ENCODE results near the gene TANC1. TPM values are rescaled to one million over a fixed set of nuclear protein-coding genes. Genes with fewer than 3 reads are reported as not detected.
A peak's percentile ranks its signal among the peaks of the same experiment; 100 is the strongest.

TANC1 gene
- total RNA-seq, 1 experiment from 2014 or later, result 2.5 TPM

- no peak overlapping the region for H3K18ac ChIP-seq (ENCODE audit: insufficient read length, low read depth, low read length)
- no peak overlapping the region for H2AFZ ChIP-seq (ENCODE audit: low read length)
- WGBS (ENCODE audit: extremely low coverage, insufficient read length, low lambda C conversion rate), result no CpG with 5 or more reads among the region's 3 CpGs
- no peak overlapping the region for H2BK15ac ChIP-seq (ENCODE audit: low read depth, low read length)
- no peaks in the 10 kb centered on the region for H3K4me1 ChIP-seq (ENCODE audit: insufficient read depth, low read length)
- no peaks in the 10 kb centered on the region for H3K9me3 ChIP-seq (ENCODE audit: control insufficient read depth, low read depth, low read length)
- peaks cover 19% of the 10 kb centered on the region for H3K23me2 ChIP-seq (ENCODE audit: insufficient read length, low read depth, low read length, poor library complexity, severe bottlenecking)
- Mint-ChIP-seq H3K36me3 (ENCODE audit: insufficient read depth in 1 of 3, low read depth in 3 of 3) (no peaks in the 10 kb centered on the region; a peak in 1 of 7 replicates), H3K4me3 (peak overlapping the region; percentile 79 to 93), H3K27ac (no peak overlapping the region), H3K27me3 (ENCODE audit: low read depth) (peaks cover 76% of the 10 kb centered on the region), H3K9me3 (no peaks in the 10 kb centered on the region), H3K4me1 (peaks cover 22 to 24% of the 10 kb centered on the region in 2 experiments)
- no peak overlapping the region for H2BK20ac ChIP-seq (ENCODE audit: low read depth, low read length, poor library complexity, severe bottlenecking)
- H3K4me2 ChIP-seq (ENCODE audit: insufficient read depth, insufficient read length, low read length), result peak overlapping the region; percentile 99
- H3K27ac ChIP-seq (ENCODE audit: insufficient read length, low read depth, low read length), result no peak overlapping the region
- H3K9ac ChIP-seq (ENCODE audit: extremely low read depth, insufficient read length, low read length), result no peak overlapping the region
- no peak overlapping the region for H2BK120ac ChIP-seq (ENCODE audit: low read depth, low read length, poor library complexity, severe bottlenecking)
- H3K56ac ChIP-seq (ENCODE audit: insufficient read length, low read depth, low read length), result no peak overlapping the region
- no peak overlapping the region for H3K4ac ChIP-seq (ENCODE audit: low read depth, low read length)
- H3K79me2 ChIP-seq (ENCODE audit: insufficient read depth, low read length), result no peaks in the 10 kb centered on the region
- no peaks in the 10 kb centered on the region for H4K20me1 ChIP-seq (ENCODE audit: control insufficient read depth, insufficient read depth, insufficient read length)
- DNase-seq, result no peak
- no peak overlapping the region for H3T11ph ChIP-seq (ENCODE audit: low read length)
- no peak for TF ChIP-seq CTCF (conservative IDR thresholded peaks at IDR 0.05)
- no peak overlapping the region for H4K8ac ChIP-seq (replicated peaks; ENCODE audit: insufficient read length, low read depth, low read length)
- no peak overlapping the region for H2BK12ac ChIP-seq (ENCODE audit: insufficient read length, low read depth, low read length)
- no peak overlapping the region for H3K14ac ChIP-seq (ENCODE audit: insufficient read depth, low read length)
- H2AK5ac ChIP-seq (ENCODE audit: insufficient read length, low read length), result no peak overlapping the region
- peaks cover 17% of the 10 kb centered on the region; the same call in 1 of the 2 replicates for H3K27me3 ChIP-seq (ENCODE audit: insufficient read depth, low read length)
- no peak overlapping the region for H4K91ac ChIP-seq (ENCODE audit: insufficient read length, low read depth, low read length)
- no peak overlapping the region for H2BK5ac ChIP-seq (ENCODE audit: insufficient read length, low read length)
- H4K5ac ChIP-seq (ENCODE audit: insufficient read length, low read depth, low read length), result no peak overlapping the region
- H3K23ac ChIP-seq (ENCODE audit: insufficient read length, low read depth, low read length), result no peak overlapping the region
- no peaks in the 10 kb centered on the region for H3K79me1 ChIP-seq (ENCODE audit: insufficient read depth, low read depth, low read length, poor library complexity, severe bottlenecking)
These were observed 1.9 kb downstream of the TANC1 start for GRCh38 chr2:158970241-158970751.
